Posterior vena cava (tissue), 2 donors: ENCODE data around the gene TGFBI. TPM values are rescaled to one million over a fixed set of nuclear protein-coding genes. Genes with fewer than 3 reads are reported as not detected.

Source experiments
- DNase-seq: peaks from one replicate; pipeline ENCODE4 v3.0.0-alpha.2; 2020; ENCODE audit warnings: low spot score
- intact Hi-C, 2 donors: fragments of 100-400 bp; cut with DNase I; formaldehyde crosslinking; loops; one replicate each; pipeline versions ENCODE4 v1.14.1 to v1.14.2; 2022 to 2023
- total RNA-seq, 2 donors: library from RNA; stranded (reverse); fragmentation: NEBNext Ultra II Directional; extraction: Animal tissue kit (Norgen Biotek cat#: 25700); gene quantifications; one replicate each; pipeline ENCODE4 v1.2.1, GENCODE V29; 2021
- donor health status: DM: yes; HTN: yes; CAD: no.
- donor health status: DM: yes; HTN: yes; CAD: no.

The TGFBI gene
- total RNA-seq, 2 donors from 2014 or later, result 173 to 286 TPM

DNA sequence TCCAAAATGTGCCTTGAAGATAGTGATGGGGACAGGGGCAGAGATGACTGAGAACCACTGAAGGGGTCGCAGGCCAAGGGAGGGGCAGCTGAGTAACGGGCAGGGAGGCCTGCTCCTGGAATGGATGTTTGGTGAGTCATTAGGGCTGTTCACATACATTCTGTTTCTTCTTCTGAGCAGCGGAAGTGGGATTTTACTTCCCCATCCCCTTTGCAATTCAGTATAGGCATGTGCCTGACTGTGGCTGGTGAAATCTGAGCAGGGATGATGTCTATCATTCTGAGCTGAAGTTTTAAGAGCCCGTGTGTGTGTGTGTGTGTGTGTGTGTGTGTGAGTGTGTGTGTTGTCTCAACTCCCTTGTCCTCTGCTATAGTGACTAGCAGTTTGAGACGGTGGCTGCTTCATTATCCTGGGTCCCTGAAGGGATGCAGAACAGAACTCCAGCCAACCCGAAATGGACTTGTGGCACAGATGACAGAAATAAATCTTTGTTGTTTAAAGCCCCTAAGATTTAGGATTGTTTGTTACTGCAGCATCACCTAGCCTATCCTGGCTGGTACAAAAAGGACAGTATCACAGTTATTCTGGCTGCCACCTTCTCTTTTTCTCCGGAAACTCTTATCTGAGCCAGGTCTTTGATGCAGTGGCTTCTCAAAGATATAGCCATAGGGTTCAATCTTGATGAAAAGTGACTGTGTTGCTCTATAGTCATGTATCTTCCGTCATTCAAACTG is 29.2 kb upstream of the TGFBI start:
- no peak for DNase-seq
- intact Hi-C loops, result no loop called here

GRCh38 chr5:136000147-136000546 is 28.6 kb upstream of the TGFBI start:
- no peak for DNase-seq
- intact Hi-C loops, result no loop called here

DNA sequence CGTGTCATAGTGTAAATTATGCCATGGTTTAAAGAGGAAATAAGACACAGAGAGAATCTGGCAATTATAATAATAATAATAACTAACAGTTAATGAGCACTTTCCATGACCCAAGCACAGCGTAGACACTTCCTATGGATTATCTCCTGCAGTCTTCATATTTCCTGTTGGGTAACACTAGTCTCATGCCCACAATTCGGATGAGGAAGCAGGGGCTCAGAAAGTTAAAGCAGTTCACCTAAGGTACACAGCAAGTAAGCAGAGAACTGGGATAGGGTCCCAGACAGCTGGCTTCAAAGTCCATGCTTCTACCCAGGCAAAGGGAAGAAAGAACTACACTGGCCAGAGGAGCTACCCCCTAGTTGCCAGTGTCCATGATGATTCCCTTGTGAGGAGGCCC is 27.9 kb upstream of the TGFBI start:
- intact Hi-C loops, result no loop called here
- no peak for DNase-seq

DNA sequence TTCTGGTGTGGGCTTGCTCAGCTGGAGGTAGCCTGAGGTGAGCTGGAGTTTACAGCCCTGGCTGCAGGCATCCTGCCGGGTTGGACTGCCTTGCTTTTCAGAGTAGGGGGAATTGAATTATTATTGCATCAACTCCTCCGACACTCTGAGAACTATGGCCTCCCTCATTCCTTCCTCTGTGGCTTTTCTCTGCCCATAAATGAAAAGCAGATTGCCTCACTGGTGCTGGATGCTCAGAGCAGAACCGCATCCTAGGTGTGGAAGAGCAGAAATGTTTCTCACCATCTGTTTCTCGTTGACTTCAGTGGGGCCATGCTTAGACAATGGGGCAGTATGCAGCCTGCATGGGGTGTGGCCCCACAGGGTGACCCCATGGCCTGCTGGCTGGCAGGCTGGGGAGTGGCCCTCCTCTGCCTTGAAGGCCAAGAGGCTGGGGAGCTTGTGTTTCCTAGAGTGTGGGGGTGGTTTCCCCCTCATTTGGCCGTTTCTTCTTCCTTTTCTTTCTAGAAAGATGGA is 27.3 kb upstream of the TGFBI start:
- intact Hi-C loops, result no loop called here
- no peak for DNase-seq

GRCh38 chr5:136004436-136004835 is 24.4 kb upstream of the TGFBI start:
- intact Hi-C loops, result no loop called here

DNA sequence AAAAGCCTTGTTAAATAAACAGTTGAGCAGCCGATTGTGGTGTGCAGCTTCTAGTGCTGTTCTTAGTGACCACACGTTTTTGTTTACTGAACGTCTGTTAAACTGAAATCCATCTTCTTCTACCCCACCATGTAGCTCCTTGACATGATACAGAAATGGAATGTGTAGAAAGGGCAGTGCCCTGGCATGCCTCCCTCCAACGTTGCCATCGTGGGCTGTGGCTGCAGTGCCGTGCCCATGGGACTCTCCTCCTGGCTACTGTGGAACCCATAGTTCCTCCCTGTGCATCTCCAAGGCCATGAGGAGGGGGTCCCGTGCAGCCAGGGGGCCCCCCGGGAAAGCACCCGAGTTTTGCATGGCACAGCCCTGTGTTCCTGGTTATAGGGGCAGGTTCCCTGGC is 23.3 kb upstream of the TGFBI start:
- no peak for DNase-seq
- intact Hi-C loops, result no loop called here

More at GRCh38 chr5:136004436-136004835, 24.4 kb upstream of the TGFBI start:
- DNase-seq, result no peak

DNA sequence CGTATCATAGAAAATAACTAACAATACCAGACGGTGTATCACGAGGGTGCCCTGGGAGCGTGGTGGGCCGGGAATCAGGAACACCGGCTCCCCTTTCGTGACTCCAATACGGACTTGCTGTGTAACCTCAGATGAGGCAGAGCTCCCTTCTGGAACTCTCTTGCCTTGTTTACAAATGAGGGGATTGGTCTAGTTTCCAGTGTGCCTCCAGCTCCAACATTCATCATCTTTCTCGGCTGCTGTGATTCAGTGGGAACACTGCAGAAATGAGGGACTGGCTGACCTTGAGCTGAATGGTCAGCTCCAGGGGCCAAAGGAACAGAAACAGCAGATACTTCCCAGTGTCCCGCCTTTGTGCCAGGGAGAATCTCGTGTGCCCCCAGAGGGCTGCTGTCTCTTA is 22.6 kb upstream of the TGFBI start:
- intact Hi-C loops, result no loop called here

GRCh38 chr5:136006761-136007251 is 22.0 kb upstream of the TGFBI start:
- intact Hi-C loops, result no loop called here
- no peak for DNase-seq

More for the DNA sequence above, 22.6 kb upstream of the TGFBI start:
- no peak for DNase-seq

GRCh38 chr5:136007271-136007670 is 21.5 kb upstream of the TGFBI start:
- intact Hi-C loops, result no loop called here
- DNase-seq, result no peak

DNA sequence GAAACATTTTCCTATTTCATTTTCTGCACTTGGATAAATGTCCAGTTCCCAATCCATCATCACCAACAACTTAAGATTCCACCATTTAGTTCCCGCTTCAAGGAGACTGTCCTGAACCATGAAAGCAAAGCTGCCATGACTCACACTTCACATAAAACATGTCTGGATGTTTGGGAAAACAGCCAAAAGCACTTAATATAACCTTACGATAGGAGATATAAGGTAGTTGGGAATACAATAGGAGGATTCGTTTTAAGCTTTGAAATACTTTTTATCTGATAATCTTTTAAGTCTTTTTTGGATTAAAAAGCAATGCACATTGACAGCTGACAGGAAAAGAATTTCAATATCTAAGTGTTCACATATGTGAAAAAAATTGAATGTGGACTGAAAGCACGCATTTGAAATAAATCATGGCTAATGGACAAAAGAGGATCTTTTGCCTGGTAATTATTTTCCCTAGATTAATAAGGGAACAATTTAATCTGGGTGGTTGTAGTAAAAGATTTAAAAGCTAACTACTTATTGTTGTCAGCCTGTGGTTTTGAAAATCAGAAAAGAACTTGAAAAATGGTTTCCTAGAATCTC is 17.3 kb upstream of the TGFBI start:
- intact Hi-C loops, result no loop called here
- no peak for DNase-seq

DNA sequence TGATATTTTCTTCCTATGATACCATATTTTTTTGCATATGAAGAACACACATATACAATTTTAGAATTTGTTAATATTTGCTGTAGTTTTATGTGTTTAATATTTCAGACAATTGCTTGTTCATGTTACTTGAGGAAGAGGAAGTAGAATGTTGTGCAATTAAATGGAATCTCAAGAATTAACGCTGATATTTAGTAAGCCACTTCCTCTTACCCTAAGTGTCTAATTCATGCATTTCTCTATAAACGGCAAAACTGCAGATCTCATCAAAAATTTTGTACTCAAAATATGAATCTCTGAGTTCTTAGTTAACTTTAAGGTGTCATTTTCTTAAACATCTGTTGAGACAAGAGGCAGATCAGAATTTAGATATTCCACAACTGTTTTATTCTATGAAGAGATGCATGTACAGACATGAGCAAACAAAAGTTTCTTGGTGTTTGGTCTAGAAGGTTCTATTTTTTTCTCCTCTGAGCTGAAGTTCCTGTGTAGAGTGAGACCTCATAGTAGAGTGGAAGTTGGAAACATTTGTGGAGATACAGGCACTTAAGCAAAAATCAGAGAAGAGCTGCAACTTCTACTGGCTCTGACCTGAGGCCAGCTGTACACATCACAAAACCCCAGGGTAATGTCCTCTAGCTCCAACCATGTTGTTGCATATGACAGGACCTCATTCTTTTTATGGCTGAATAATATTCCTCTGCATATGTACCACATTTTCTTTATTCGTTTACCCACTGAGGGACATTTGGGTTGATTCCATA is 16.6 kb upstream of the TGFBI start:
- intact Hi-C loops, result no loop called here
- DNase-seq, result no peak

GRCh38 chr5:136013559-136013958 is 15.2 kb upstream of the TGFBI start:
- intact Hi-C loops, result no loop called here
- no peak for DNase-seq

DNA sequence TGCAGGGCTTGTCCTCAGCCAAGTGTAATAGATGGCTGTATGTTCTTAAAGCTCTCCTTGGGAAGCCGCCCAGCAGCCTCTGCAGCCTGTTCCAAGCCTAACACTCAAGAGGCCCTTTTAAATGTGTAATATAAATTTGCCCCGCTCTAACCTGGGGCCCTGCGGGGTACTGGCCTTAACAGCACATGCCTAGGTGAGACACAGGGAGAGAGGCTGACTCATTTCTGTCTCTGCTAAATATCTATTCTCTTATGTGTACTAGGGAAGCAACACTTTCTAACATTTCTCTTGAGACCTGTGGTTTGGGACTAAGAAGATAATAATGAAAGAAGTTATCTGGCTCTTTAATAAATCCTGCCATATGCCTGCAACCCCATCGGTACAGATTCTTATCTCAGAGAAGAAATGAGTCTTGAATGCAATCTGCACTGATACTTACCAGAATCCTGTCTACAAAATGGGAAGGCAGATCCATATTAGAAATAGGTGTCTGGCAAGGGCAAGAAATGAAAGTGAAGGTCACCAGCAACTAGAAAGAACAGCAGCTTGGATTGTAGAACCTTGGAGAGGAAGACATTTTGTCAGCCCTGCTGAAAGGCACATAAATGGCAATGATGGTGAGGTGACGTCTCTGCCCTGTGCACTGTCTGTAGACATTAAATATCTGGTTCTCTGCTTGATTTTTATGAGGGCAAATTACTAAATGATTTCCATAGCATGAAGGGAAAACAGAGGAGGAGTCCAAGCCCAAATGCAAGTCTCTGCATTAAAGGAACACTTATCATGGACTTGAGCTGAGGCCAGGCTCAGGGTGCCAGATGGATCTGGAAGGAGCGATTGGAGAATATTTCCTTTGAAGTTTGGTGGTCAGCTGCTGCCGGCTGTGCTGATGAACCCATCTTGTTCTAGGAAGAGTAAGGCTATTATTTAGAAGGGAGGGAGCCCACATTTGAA is 14.5 kb upstream of the TGFBI start:
- intact Hi-C loops, result no loop called here
- no peak for DNase-seq

DNA sequence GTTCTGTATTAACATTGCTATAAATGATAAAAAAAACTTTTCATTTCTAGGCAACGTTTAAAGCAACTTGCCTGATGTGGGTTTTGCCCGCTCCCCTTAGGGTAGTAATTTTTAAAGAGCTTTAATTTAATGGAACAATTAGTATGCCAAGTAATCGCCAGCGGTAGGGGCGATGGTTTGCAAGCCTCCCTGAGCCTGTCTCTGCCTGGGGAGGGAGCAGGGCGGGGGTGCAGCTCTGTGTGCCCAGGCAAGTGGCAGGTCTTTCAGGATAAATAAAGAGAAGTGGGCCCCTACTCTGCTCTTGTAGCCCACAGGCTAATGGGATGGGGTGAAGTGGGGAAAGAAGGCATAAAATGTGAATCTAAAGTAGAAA is 13.8 kb upstream of the TGFBI start:
- no peak for DNase-seq
- intact Hi-C loops, result no loop called here

- no peak for DNase-seq
- intact Hi-C loops, result no loop called here
Observed at GRCh38 chr5:136015966-136016650, 12.7 kb upstream of the TGFBI start.

GRCh38 chr5:136016945-136017530 is 11.8 kb upstream of the TGFBI start:
- no peak for DNase-seq
- intact Hi-C loops, result no loop called here

DNA sequence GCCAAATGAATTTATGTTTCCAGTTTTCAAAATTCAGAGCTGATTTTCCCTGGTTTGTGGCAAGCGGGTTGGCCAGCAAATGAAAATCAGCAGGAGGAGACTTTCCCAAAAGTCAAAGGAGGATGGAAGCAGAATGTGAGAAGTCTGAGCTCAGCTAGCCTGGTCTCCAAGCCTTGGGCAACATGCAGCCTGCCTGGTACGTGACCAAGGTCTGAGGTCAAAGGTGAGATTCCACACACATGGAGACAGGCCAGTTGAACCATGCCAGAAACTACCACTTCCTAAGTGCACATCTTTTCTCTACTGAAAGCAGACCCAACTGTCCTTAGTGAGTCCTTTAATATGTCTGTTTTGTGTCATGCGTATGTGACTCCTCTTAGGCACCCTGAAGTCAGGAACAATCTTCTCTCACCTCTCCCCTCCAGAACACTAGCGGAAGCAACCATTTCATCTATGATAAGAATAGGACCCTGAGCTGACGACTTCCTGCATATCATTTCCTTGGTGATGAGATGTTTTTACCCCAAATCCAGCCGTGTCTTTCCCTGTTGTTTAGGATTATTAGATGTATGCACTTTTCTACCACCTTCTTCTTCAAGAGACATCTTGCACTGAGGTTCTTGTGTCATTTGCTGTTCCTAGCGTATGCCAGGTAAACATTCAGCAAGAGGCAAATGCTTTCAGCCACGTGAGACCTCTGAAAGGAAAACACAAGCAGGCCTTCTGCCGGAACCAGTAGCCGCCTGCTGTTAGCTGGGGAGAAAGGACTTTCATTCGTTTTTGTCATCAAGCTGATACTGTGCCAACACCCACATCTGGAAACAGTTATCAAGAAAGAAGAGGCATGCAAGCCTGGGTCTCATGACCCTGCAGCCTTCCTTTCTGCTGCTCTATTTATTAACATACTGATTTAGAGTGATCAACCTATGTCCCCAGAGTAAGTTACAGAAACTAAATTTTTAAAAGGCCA is 9.7 kb upstream of the TGFBI start:
- intact Hi-C loops, result no loop called here
- no peak for DNase-seq
